ENCODE data around the gene MFRP. TPM values are rescaled to one million over a fixed set of nuclear protein-coding genes. Genes with fewer than 3 reads are reported as not detected.
A peak's percentile ranks its signal among the peaks of the same experiment; 100 is the strongest.

Gene MFRP
- total RNA-seq, 4 donors from 2014 or later = not detected

GRCh38 chr11:119361941-119362725, 15.6 kb upstream of the MFRP start:
- H3K9me3 ChIP-seq = no peaks in the 10 kb centered on the region
- peak in 1 of 2 donors; percentile 31 for DNase-seq
- WGBS, 2 donors = 75 to 78% methylated on average over 11 of the region's 11 CpGs
- intact Hi-C loops (cut with DNase I) = no loop called here
- no peak for TF ChIP-seq POLR2A (IDR thresholded peaks at IDR 0.05)
- no peak for TF ChIP-seq CTCF (IDR thresholded peaks at IDR 0.05)
- no peak overlapping the region for H3K4me3 ChIP-seq (replicated peaks in 1 of 3)
- peaks cover 37 to 52% of the 10 kb centered on the region in 2 donors for H3K4me1 ChIP-seq
- peak overlapping the region; percentile 76 to 88 (median 85) for H3K27ac ChIP-seq
- H3K36me3 ChIP-seq = no peaks in the 10 kb centered on the region
- no peaks in the 10 kb centered on the region for H3K27me3 ChIP-seq

- Histone ChIP-seq H3K27ac (peak overlapping the region; percentile 76 to 88 (median 85)), H3K36me3 (no peaks in the 10 kb centered on the region), H3K27me3 (no peaks in the 10 kb centered on the region), H3K9me3 (no peaks in the 10 kb centered on the region), H3K4me1 (peaks cover 37 to 55% of the 10 kb centered on the region in 2 donors), H3K4me3 (replicated peaks in 1 of 3) (no peak overlapping the region)
- peak; percentile 81 for DNase-seq
- 31 to 47% methylated on average over 7 to 8 of the region's 8 CpGs for WGBS, 2 donors
- intact Hi-C loops (cut with DNase I) = no loop called here
- peak in 2 of 6 experiments; percentile 13 to 25 for TF ChIP-seq CTCF (IDR thresholded peaks at IDR 0.05)
- peak in 1 of 2 donors; percentile 37 for TF ChIP-seq POLR2A (IDR thresholded peaks at IDR 0.05)
Observed at GRCh38 chr11:119361056-119361787, 14.7 kb upstream of the MFRP start.

GRCh38 chr11:119359365-119360214, 13.1 kb upstream of the MFRP start:
- intact Hi-C loops (cut with DNase I) = no loop called here

GRCh38 chr11:119357074-119357473, 10.6 kb upstream of the MFRP start:
- DNase-seq = no peak
- no peaks in the 10 kb centered on the region for H3K27me3 ChIP-seq
- 66 to 67% methylated on average over 8 of the region's 13 CpGs for WGBS, 2 donors
- intact Hi-C loops (cut with DNase I) = no loop called here
- no peaks in the 10 kb centered on the region for H3K9me3 ChIP-seq
- peak overlapping the region in 1 of 3 donors; percentile 34 for H3K4me3 ChIP-seq (replicated peaks in 1 of 3)
- peak overlapping the region in 2 of 3 donors; percentile 35 to 80 for H3K27ac ChIP-seq
- peaks cover 15 to 29% of the 10 kb centered on the region in 2 donors for H3K4me1 ChIP-seq
- H3K36me3 ChIP-seq = no peaks in the 10 kb centered on the region
- no peak for TF ChIP-seq CTCF (IDR thresholded peaks at IDR 0.05)
- no peak for TF ChIP-seq POLR2A (IDR thresholded peaks at IDR 0.05)

More at GRCh38 chr11:119359365-119360214, 13.1 kb upstream of the MFRP start:
- Histone ChIP-seq H3K27me3 (no peaks in the 10 kb centered on the region), H3K9me3 (no peaks in the 10 kb centered on the region), H3K27ac (no peak overlapping the region), H3K36me3 (no peaks in the 10 kb centered on the region), H3K4me3 (replicated peaks in 1 of 3) (no peak overlapping the region), H3K4me1 (peaks cover 33 to 48% of the 10 kb centered on the region in 2 donors)
- DNase-seq = no peak
- WGBS, 2 donors = 79 to 88% methylated on average over 10 of the region's 10 CpGs
- TF ChIP-seq POLR2A (IDR thresholded peaks at IDR 0.05) (no peak), CTCF (IDR thresholded peaks at IDR 0.05) (no peak)

Measured in thyroid gland (tissue), 4 donors.